ENCODE measurements around the gene IL12RB2.

IL12RB2 gene

GRCh38 chr1:67336157-67336556 is 28.5 kb downstream of the IL12RB2 start:
- Histone ChIP-seq H3K9ac (ENCODE audit: low read depth, low read length) (no peak overlapping the region), H3K4me3 (ENCODE audit: low read depth, low read length) (no peak overlapping the region), H3K36me3 (ENCODE audit: control insufficient read depth, insufficient read depth, low read length) (no peaks in the 10 kb centered on the region), H3K9me3 (ENCODE audit: control insufficient read depth, insufficient read depth, low read length) (no peaks in the 10 kb centered on the region), H3K27me3 (ENCODE audit: control insufficient read depth, insufficient read depth, low read length) (no peaks in the 10 kb centered on the region), H3K4me1 (ENCODE audit: control insufficient read depth, insufficient read depth, low read length) (peaks cover 16% of the 10 kb centered on the region)

- H3K9me3 ChIP-seq (ENCODE audit: control insufficient read depth, insufficient read depth, low read length), result no peaks in the 10 kb centered on the region
- no peaks in the 10 kb centered on the region for H3K36me3 ChIP-seq (ENCODE audit: control insufficient read depth, insufficient read depth, low read length)
- H3K9ac ChIP-seq (ENCODE audit: low read depth, low read length), result no peak overlapping the region
- H3K27me3 ChIP-seq (ENCODE audit: control insufficient read depth, insufficient read depth, low read length), result no peaks in the 10 kb centered on the region
- no peak overlapping the region for H3K4me3 ChIP-seq (ENCODE audit: low read depth, low read length)
- H3K4me1 ChIP-seq (ENCODE audit: control insufficient read depth, insufficient read depth, low read length), result peaks cover 20% of the 10 kb centered on the region
Measured at GRCh38 chr1:67336783-67337182, 29.1 kb downstream of the IL12RB2 start.

- no peaks in the 10 kb centered on the region for H3K27me3 ChIP-seq (ENCODE audit: control insufficient read depth, insufficient read depth, low read length)
- peaks cover 18% of the 10 kb centered on the region for H3K4me1 ChIP-seq (ENCODE audit: control insufficient read depth, insufficient read depth, low read length)
- H3K9ac ChIP-seq (ENCODE audit: low read depth, low read length), result no peak overlapping the region
- H3K4me3 ChIP-seq (ENCODE audit: low read depth, low read length), result no peak overlapping the region
- H3K36me3 ChIP-seq (ENCODE audit: control insufficient read depth, insufficient read depth, low read length), result no peaks in the 10 kb centered on the region
- no peaks in the 10 kb centered on the region for H3K9me3 ChIP-seq (ENCODE audit: control insufficient read depth, insufficient read depth, low read length)
Measured at GRCh38 chr1:67338642-67339041, 31.0 kb downstream of the IL12RB2 start.

GRCh38 chr1:67339623-67340343 is 32.1 kb downstream of the IL12RB2 start:
- no peaks in the 10 kb centered on the region for H3K36me3 ChIP-seq (ENCODE audit: control insufficient read depth, insufficient read depth, low read length)
- no peaks in the 10 kb centered on the region for H3K27me3 ChIP-seq (ENCODE audit: control insufficient read depth, insufficient read depth, low read length)
- H3K4me1 ChIP-seq (ENCODE audit: control insufficient read depth, insufficient read depth, low read length), result peaks cover 18% of the 10 kb centered on the region
- no peak overlapping the region for H3K4me3 ChIP-seq (ENCODE audit: low read depth, low read length)
- H3K9ac ChIP-seq (ENCODE audit: low read depth, low read length), result no peak overlapping the region
- H3K9me3 ChIP-seq (ENCODE audit: control insufficient read depth, insufficient read depth, low read length), result no peaks in the 10 kb centered on the region

- Histone ChIP-seq H3K9ac (ENCODE audit: low read depth, low read length) (no peak overlapping the region), H3K27me3 (ENCODE audit: control insufficient read depth, insufficient read depth, low read length) (no peaks in the 10 kb centered on the region), H3K36me3 (ENCODE audit: control insufficient read depth, insufficient read depth, low read length) (no peaks in the 10 kb centered on the region)
Measured at GRCh38 chr1:67342076-67342890, 34.6 kb downstream of the IL12RB2 start.

GRCh38 chr1:67345556-67345955 is 37.9 kb downstream of the IL12RB2 start:
- Histone ChIP-seq H3K36me3 (ENCODE audit: control insufficient read depth, insufficient read depth, low read length) (no peaks in the 10 kb centered on the region), H3K4me3 (ENCODE audit: low read depth, low read length) (no peak overlapping the region), H3K9ac (ENCODE audit: low read depth, low read length) (no peak overlapping the region), H3K27me3 (ENCODE audit: control insufficient read depth, insufficient read depth, low read length) (no peaks in the 10 kb centered on the region), H3K4me1 (ENCODE audit: control insufficient read depth, insufficient read depth, low read length) (peaks cover 11% of the 10 kb centered on the region), H3K9me3 (ENCODE audit: control insufficient read depth, insufficient read depth, low read length) (no peaks in the 10 kb centered on the region)

More at GRCh38 chr1:67342076-67342890, 34.6 kb downstream of the IL12RB2 start:
- Histone ChIP-seq H3K4me1 (ENCODE audit: control insufficient read depth, insufficient read depth, low read length) (peaks cover 12% of the 10 kb centered on the region), H3K4me3 (ENCODE audit: low read depth, low read length) (no peak overlapping the region), H3K9me3 (ENCODE audit: control insufficient read depth, insufficient read depth, low read length) (no peaks in the 10 kb centered on the region)

GRCh38 chr1:67346982-67347381 is 39.3 kb downstream of the IL12RB2 start:
- Histone ChIP-seq H3K27me3 (ENCODE audit: control insufficient read depth, insufficient read depth, low read length) (no peaks in the 10 kb centered on the region), H3K4me1 (ENCODE audit: control insufficient read depth, insufficient read depth, low read length) (peaks cover 5% of the 10 kb centered on the region), H3K4me3 (ENCODE audit: low read depth, low read length) (no peak overlapping the region), H3K36me3 (ENCODE audit: control insufficient read depth, insufficient read depth, low read length) (no peaks in the 10 kb centered on the region), H3K9me3 (ENCODE audit: control insufficient read depth, insufficient read depth, low read length) (no peaks in the 10 kb centered on the region), H3K9ac (ENCODE audit: low read depth, low read length) (no peak overlapping the region)

GRCh38 chr1:67347688-67348472 is 40.2 kb downstream of the IL12RB2 start:
- Histone ChIP-seq H3K9me3 (ENCODE audit: control insufficient read depth, insufficient read depth, low read length) (no peaks in the 10 kb centered on the region), H3K4me3 (ENCODE audit: low read depth, low read length) (peak overlapping the region; percentile 23), H3K4me1 (ENCODE audit: control insufficient read depth, insufficient read depth, low read length) (peaks cover 4% of the 10 kb centered on the region), H3K27me3 (ENCODE audit: control insufficient read depth, insufficient read depth, low read length) (no peaks in the 10 kb centered on the region), H3K36me3 (ENCODE audit: control insufficient read depth, insufficient read depth, low read length) (no peaks in the 10 kb centered on the region), H3K9ac (ENCODE audit: low read depth, low read length) (no peak overlapping the region)

- Histone ChIP-seq H3K9me3 (ENCODE audit: control insufficient read depth, insufficient read depth, low read length) (no peaks in the 10 kb centered on the region), H3K4me3 (ENCODE audit: low read depth, low read length) (no peak overlapping the region), H3K27me3 (ENCODE audit: control insufficient read depth, insufficient read depth, low read length) (no peaks in the 10 kb centered on the region), H3K36me3 (ENCODE audit: control insufficient read depth, insufficient read depth, low read length) (no peaks in the 10 kb centered on the region), H3K9ac (ENCODE audit: low read depth, low read length) (no peak overlapping the region), H3K4me1 (ENCODE audit: control insufficient read depth, insufficient read depth, low read length) (peaks cover 4% of the 10 kb centered on the region)
Measured at GRCh38 chr1:67348586-67349252, 41.0 kb downstream of the IL12RB2 start.

- H3K36me3 ChIP-seq (ENCODE audit: control insufficient read depth, insufficient read depth, low read length), result no peaks in the 10 kb centered on the region
Measured at GRCh38 chr1:67350783-67351182, 43.1 kb downstream of the IL12RB2 start.

GRCh38 chr1:67352211-67352610 is 44.5 kb downstream of the IL12RB2 start:
- H3K36me3 ChIP-seq (ENCODE audit: control insufficient read depth, insufficient read depth, low read length), result no peaks in the 10 kb centered on the region
- H3K27me3 ChIP-seq (ENCODE audit: control insufficient read depth, insufficient read depth, low read length), result peaks cover 3% of the 10 kb centered on the region
- no peak overlapping the region for H3K4me3 ChIP-seq (ENCODE audit: low read depth, low read length)
- H3K9ac ChIP-seq (ENCODE audit: low read depth, low read length), result no peak overlapping the region
- no peaks in the 10 kb centered on the region for H3K9me3 ChIP-seq (ENCODE audit: control insufficient read depth, insufficient read depth, low read length)
- H3K4me1 ChIP-seq (ENCODE audit: control insufficient read depth, insufficient read depth, low read length), result peaks cover 4% of the 10 kb centered on the region

More at GRCh38 chr1:67350783-67351182, 43.1 kb downstream of the IL12RB2 start:
- H3K9me3 ChIP-seq (ENCODE audit: control insufficient read depth, insufficient read depth, low read length), result no peaks in the 10 kb centered on the region
- peaks cover 4% of the 10 kb centered on the region for H3K4me1 ChIP-seq (ENCODE audit: control insufficient read depth, insufficient read depth, low read length)
- peaks cover 3% of the 10 kb centered on the region for H3K27me3 ChIP-seq (ENCODE audit: control insufficient read depth, insufficient read depth, low read length)
- no peak overlapping the region for H3K9ac ChIP-seq (ENCODE audit: low read depth, low read length)
- no peak overlapping the region for H3K4me3 ChIP-seq (ENCODE audit: low read depth, low read length)
